ENCODE results near the gene SCUBE1. TPM values are rescaled to one million over a fixed set of nuclear protein-coding genes. Genes with fewer than 3 reads are reported as not detected.

Gene SCUBE1
- total RNA-seq, 1 experiment from 2014 or later = not detected

- Histone ChIP-seq H3K4me3 (ENCODE audit: low read depth in 2 of 2, low read length in 2 of 2) (no peak overlapping the region), H3K36me3 (ENCODE audit: control insufficient read depth, insufficient read depth, low read length) (no peaks in the 10 kb centered on the region), H3K4me1 (ENCODE audit: control insufficient read depth, insufficient read depth, low read length) (no peaks in the 10 kb centered on the region), H3K9me3 (ENCODE audit: control insufficient read depth, insufficient read depth, low read depth, low read length) (no peaks in the 10 kb centered on the region), H3K27ac (ENCODE audit: low read length) (no peak overlapping the region), H3K27me3 (ENCODE audit: control insufficient read depth, insufficient read depth, low read length) (no peaks in the 10 kb centered on the region)
- BruUV-seq (replicated peaks) = no TSS peak
- DNase-seq (ENCODE audit: low read depth, low spot score) = no peak
- no peak for TF ChIP-seq POLR2AphosphoS5 (IDR thresholded peaks at IDR 0.05; ENCODE audit: low read depth, low read length)
- no peak for TF ChIP-seq REST (IDR thresholded peaks at IDR 0.05; ENCODE audit: insufficient read depth in 1 of 2, low read depth in 2 of 2, low read length in 1 of 2)
- no peak for TF ChIP-seq SIN3A (IDR thresholded peaks at IDR 0.05; ENCODE audit: borderline replicate concordance, insufficient read depth, low read depth, low read length)
- no peak for TF ChIP-seq CTCF (IDR thresholded peaks at IDR 0.05)
- in situ Hi-C loops (cut with HindIII; ENCODE audit: low pct_unique_long_range_greater_than_20kb, low sequenced_read_pairs) (no loop called here), intact Hi-C loops (cut with micrococcal nuclease; ENCODE audit: unreplicated experiment) (no loop called here)
- ChIA-PET CTCF (interaction anchor here (0.5 kb wide), 2 partner anchors 53 to 59 kb away, joined by 3 to 4 read pairs; no protein-coding TSS in a partner anchor), POLR2A (no interaction called here)
- no peak for ATAC-seq
Measured at GRCh38 chr22:43288807-43289420, 54.3 kb downstream of the SCUBE1 start.

- POLR2A ChIA-PET = no interaction called here
- in situ Hi-C loops (cut with HindIII; ENCODE audit: low pct_unique_long_range_greater_than_20kb, low sequenced_read_pairs) (no loop called here), intact Hi-C loops (cut with micrococcal nuclease; ENCODE audit: unreplicated experiment) (no loop called here)
- DNase-seq (ENCODE audit: low read depth, low spot score) (no peak), ATAC-seq (no peak)
- H3K9me3 ChIP-seq (ENCODE audit: control insufficient read depth, insufficient read depth, low read depth, low read length) = no peaks in the 10 kb centered on the region
- H3K27me3 ChIP-seq (ENCODE audit: control insufficient read depth, insufficient read depth, low read length) = no peaks in the 10 kb centered on the region
- CTCF ChIA-PET = interaction anchor here (0.5 kb wide), 1 partner anchor 53 kb away, joined by 4 read pairs; no protein-coding TSS in a partner anchor
- BruUV-seq (replicated peaks) = no TSS peak
- no peaks in the 10 kb centered on the region for H3K36me3 ChIP-seq (ENCODE audit: control insufficient read depth, insufficient read depth, low read length)
- no peaks in the 10 kb centered on the region for H3K4me1 ChIP-seq (ENCODE audit: control insufficient read depth, insufficient read depth, low read length)
- H3K4me3 ChIP-seq (ENCODE audit: low read depth in 2 of 2, low read length in 2 of 2) = no peak overlapping the region
- H3K27ac ChIP-seq (ENCODE audit: low read length) = no peak overlapping the region
- TF ChIP-seq TCF7L2 (IDR thresholded peaks at IDR 0.05; ENCODE audit: low read depth, low read length) = no peak
- no peak for TF ChIP-seq POLR2AphosphoS5 (IDR thresholded peaks at IDR 0.05; ENCODE audit: low read depth, low read length)
- no peak for TF ChIP-seq CTCF (IDR thresholded peaks at IDR 0.05)
- no peak for TF ChIP-seq REST (IDR thresholded peaks at IDR 0.05; ENCODE audit: insufficient read depth in 1 of 2, low read depth in 2 of 2, low read length in 1 of 2)
- TF ChIP-seq SIN3A (IDR thresholded peaks at IDR 0.05; ENCODE audit: borderline replicate concordance, insufficient read depth, low read depth, low read length) = no peak
Measured at GRCh38 chr22:43288378-43288777, 54.8 kb downstream of the SCUBE1 start.
